Hepatocyte (in vitro differentiated cells): Measurements from ENCODE around the gene TRIM64C. TPM values are rescaled to one million over a fixed set of nuclear protein-coding genes. Genes with fewer than 3 reads are reported as not detected.
"Not testable (repeated sequence)": the region's sequence is repeated elsewhere in the genome, so short reads cannot be mapped to it uniquely, and the experiment has no call there.

Source experiments
- DNase-seq: peaks from one replicate; pipeline ENCODE4 v3.0.0-alpha.2; 2016; ENCODE audit warnings: low spot score
- H2AFZ ChIP-seq: fragments of 200-600 bp; sonication (generic); 2 replicates; pipeline ENCODE4 v1.6.0; 2016; ENCODE audit warnings: antibody characterized with exemption, mild to moderate bottlenecking
- H3K27ac ChIP-seq: fragments of 200-600 bp; sonication (generic); 2 replicates; pipeline ENCODE4 v1.5.1; 2016; ENCODE audit warnings: mild to moderate bottlenecking
- H3K27me3 ChIP-seq: fragments of 200-600 bp; sonication (generic); 2 replicates; pipeline ENCODE4 v1.6.1; 2016
- H3K36me3 ChIP-seq: fragments of 200-600 bp; sonication (generic); replicated peaks from 2 replicates; pipeline ENCODE4 v1.5.1; 2016; ENCODE audit warnings: low read depth; ENCODE audit not compliant: insufficient read depth
- H3K4me1 ChIP-seq: fragments of 200-600 bp; sonication (generic); 2 replicates; pipeline ENCODE4 v1.5.1; 2016; ENCODE audit warnings: mild to moderate bottlenecking, moderate library complexity; ENCODE audit not compliant: insufficient read depth
- H3K4me2 ChIP-seq: fragments of 200-600 bp; sonication (generic); 2 replicates; pipeline ENCODE4 v1.6.0; 2016
- H3K4me3 ChIP-seq: fragments of 200-600 bp; sonication (generic); 2 replicates; pipeline ENCODE4 v1.5.1; 2016; ENCODE audit warnings: mild to moderate bottlenecking
- H3K79me2 ChIP-seq: fragments of 200-600 bp; sonication (generic); 2 replicates; pipeline ENCODE4 v1.6.0; 2017; ENCODE audit warnings: mild to moderate bottlenecking
- H3K9me2 ChIP-seq: fragments of 200-600 bp; sonication (generic); replicated peaks from 2 replicates; pipeline ENCODE4 v1.6.0; 2017; ENCODE audit warnings: mild to moderate bottlenecking; ENCODE audit not compliant: insufficient read depth
- H3K9me3 ChIP-seq: fragments of 200-600 bp; sonication (generic); 2 replicates; pipeline ENCODE4 v1.5.1; 2016; ENCODE audit warnings: low read depth, mild to moderate bottlenecking
- H4K20me1 ChIP-seq: fragments of 200-600 bp; sonication (generic); 2 replicates; pipeline ENCODE4 v1.6.0; 2016; ENCODE audit warnings: mild to moderate bottlenecking; ENCODE audit not compliant: insufficient read depth, poor library complexity, severe bottlenecking
- WGBS: methylation state at CpG from one replicate; pipeline ENCODE4 v1.1.6; 2016; ENCODE audit warnings: low lambda C conversion rate; ENCODE audit errors: missing lambda C conversion rate; 5-methylcytosine and 5-hydroxymethylcytosine counted together
- polyA plus RNA-seq: library from polyadenylated mRNA; unstranded; fragments of >200 nt; fragmentation: Nextera tagmentation; extraction: Ambion mirVana; gene quantifications from 2 replicates; pipeline ENCODE4 v1.2.1, GENCODE V29; 2016
- small RNA-seq: library from RNA; depleted of rRNA; stranded (forward); fragments of <200 nt; gene quantifications from one replicate; pipeline ENCODE3, GENCODE V24; 2014
- total RNA-seq: library from RNA; depleted of rRNA; stranded (reverse); fragments of >200 nt; gene quantifications from 2 replicates; pipeline ENCODE4 v1.2.3, GENCODE V29; 2014

TRIM64C gene, protein sequence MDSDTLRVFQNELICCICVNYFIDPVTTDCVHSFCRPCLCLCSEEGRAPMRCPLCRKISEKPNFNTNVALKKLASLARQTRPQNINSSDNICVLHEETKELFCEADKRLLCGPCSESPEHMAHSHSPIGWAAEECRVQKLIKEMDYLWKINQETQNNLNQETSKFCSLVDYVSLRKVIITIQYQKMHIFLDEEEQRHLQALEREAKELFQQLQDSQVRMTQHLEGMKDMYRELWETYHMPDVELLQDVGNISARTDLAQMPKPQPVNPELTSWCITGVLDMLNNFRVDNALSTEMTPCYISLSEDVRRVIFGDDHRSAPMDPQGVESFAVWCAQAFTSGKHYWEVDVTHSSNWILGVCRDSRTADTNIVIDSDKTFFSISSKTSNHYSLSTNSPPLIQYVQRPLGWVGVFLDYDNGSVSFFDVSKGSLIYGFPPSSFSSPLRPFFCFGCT
- total RNA-seq (not detected in 2 replicates), polyA plus RNA-seq (not detected in 2 replicates)

DNA sequence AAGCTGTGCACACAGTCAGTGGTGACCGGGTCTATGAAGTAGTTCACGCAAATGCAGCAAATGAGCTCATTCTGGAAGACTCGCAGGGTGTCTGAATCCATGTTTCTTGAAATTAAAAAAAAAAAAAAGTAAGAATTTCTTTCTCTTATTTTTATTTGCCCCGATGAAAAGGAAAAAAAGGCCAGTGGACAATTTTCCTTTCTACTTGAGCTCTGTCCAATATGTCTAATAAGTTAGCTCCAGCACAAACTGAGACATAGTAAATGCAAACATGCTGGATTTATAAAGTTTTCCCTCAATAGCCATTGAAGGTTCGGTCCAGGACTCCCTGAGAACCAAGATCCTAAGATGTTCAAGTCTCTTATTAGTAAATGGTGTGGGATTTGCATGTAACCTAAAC is at the start of gene TRIM64C:
Gene TRIM64C (minus strand): TSS at position 101 of the 400 bp plus-strand sequence. CDS start 0 bp downstream, at position 101.
- 56% methylated on average over 5 of the region's 5 CpGs for WGBS
- H3K27me3 ChIP-seq, H3K4me3 ChIP-seq, DNase-seq, H3K4me2 ChIP-seq, H3K36me3 ChIP-seq, H3K27ac ChIP-seq, H2AFZ ChIP-seq, H3K79me2 ChIP-seq, H3K4me1 ChIP-seq, H3K9me3 ChIP-seq, H3K9me2 ChIP-seq, H4K20me1 ChIP-seq: not testable (repeated sequence)

DNA sequence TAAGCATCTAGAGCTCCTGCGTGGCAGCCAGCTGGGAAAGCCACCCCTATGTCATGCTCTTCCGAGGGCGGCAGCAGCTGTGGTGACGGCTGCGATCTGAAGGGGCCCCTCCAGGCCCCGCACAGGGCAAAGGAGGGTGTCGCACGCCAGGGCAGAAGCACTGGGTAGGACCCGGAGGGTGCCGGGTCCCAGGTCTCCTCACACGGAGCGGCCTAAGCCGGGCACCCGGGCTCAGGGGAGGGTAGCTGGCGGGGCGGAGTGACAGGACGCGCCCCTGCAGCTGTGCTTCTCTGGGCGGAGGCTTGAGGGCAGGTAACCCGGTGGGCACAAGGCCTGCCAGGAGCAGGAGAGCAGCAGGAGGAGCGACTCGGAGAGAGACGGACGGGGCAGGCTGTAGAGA is 43.4 kb upstream of the TRIM64C start:
- not testable (repeated sequence) for DNase-seq, H3K9me2 ChIP-seq, H3K4me2 ChIP-seq, H3K79me2 ChIP-seq, H3K4me1 ChIP-seq, H3K9me3 ChIP-seq, H2AFZ ChIP-seq, H3K36me3 ChIP-seq, H3K27ac ChIP-seq, H4K20me1 ChIP-seq, H3K27me3 ChIP-seq, H3K4me3 ChIP-seq
- WGBS, result 85% methylated on average over 20 of the region's 24 CpGs

DNA sequence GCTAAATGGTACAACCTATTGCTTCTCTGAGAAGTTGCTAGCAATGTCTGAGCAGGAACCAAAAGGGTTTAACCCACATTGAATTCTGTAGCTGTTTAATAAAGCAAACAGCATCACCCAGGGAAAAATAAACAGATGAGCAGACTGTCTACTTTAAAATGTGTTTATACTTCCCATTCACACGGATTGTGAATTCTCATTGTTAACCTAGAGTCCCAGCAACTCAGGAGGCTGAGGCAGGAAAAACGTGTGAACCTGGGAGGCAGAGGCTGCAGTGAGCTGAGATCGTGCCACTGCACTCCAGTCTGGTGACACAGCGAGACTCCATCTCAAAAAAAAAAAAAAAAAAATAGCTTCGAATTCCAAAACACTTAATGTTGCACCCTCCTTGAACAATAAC is 11.0 kb upstream of the TRIM64C start:
- not testable (repeated sequence) for H3K27me3 ChIP-seq, H3K27ac ChIP-seq, H3K4me2 ChIP-seq, H3K9me3 ChIP-seq, H4K20me1 ChIP-seq, H3K4me3 ChIP-seq, DNase-seq, H3K36me3 ChIP-seq, H2AFZ ChIP-seq, H3K9me2 ChIP-seq, H3K4me1 ChIP-seq, H3K79me2 ChIP-seq
- 44% methylated on average over 5 of the region's 5 CpGs for WGBS

DNA sequence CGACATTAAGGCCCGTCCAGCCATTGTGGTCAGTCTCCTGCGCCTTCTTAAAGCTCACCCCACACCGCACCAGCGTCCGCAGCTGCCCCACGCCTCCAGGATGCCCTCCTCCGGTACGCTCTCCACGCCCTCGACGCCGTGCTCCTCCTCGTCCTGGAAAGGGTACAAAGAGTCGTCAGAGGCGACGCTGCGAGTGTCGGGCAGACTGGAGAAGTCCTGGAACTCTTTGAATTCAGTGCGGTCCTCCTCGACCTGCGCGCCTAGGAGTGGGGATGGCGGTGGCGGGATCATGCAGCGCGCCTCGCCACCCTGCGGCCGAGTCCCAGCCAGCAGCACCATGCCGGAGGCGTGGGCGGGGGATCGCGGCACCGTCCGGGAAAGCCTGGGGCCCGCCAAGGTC is 9.1 kb downstream of the TRIM64C start:
- not testable (repeated sequence) for H2AFZ ChIP-seq
- 92% methylated on average over 30 of the region's 38 CpGs for WGBS

DNA sequence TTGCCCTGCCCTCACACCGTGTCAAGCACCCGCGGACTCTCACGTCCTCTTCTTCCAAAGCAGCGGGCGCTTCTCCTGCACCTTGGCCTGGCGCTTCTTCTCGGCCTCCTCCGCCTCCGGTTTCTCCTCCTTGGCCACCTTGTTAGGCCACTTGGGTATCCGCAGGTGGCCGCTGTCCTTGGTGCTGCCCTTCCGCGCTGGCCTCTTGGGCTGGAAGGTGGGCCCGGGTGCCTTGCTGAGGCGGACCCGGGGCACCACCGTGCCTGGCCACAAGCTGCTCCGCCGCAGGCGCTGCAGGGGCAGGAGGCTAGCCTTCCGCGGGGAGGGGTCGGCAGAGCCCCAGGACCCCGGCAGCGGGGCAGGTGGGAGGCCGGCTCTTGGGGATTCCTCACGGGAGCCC is 10.7 kb downstream of the TRIM64C start:
- WGBS, result 96% methylated on average over 17 of the region's 28 CpGs
- not testable (repeated sequence) for H3K27me3 ChIP-seq, H2AFZ ChIP-seq, H3K27ac ChIP-seq, H3K4me2 ChIP-seq, H3K4me3 ChIP-seq, H4K20me1 ChIP-seq, H3K36me3 ChIP-seq, DNase-seq, H3K79me2 ChIP-seq, H3K9me3 ChIP-seq, H3K4me1 ChIP-seq, H3K9me2 ChIP-seq

More for the DNA sequence above, 9.1 kb downstream of the TRIM64C start:
- H3K4me1 ChIP-seq, H3K4me2 ChIP-seq, H3K36me3 ChIP-seq, H3K27ac ChIP-seq, H3K79me2 ChIP-seq, DNase-seq, H3K27me3 ChIP-seq, H3K9me2 ChIP-seq, H3K4me3 ChIP-seq, H4K20me1 ChIP-seq, H3K9me3 ChIP-seq: not testable (repeated sequence)

DNA sequence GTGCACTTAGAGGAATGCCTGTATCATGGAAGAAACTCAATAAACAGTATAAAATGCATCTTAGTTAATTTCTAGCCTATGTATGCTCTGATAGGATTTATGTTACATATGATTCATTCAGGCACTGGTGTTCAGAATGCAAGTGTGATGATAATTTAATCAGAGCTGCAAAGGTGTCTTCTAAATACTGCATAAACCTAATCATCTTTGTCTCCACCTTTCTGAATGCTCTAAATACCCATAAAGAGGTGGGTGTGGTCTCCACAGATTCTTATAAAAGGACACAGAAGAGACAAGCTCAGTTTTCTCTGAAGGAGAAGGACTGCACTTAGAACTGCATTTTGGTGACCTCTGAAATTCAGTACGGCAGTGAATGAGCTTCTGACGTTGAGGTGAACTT is 30.4 kb downstream of the TRIM64C start, which contains the start of gene TRIM49B:
Gene TRIM49B (plus strand): TSS at position 301 of the 400 bp plus-strand sequence. CDS start 2,777 bp downstream, outside the sequence.
- DNase-seq, H3K9me2 ChIP-seq, H4K20me1 ChIP-seq, H3K27me3 ChIP-seq, H3K36me3 ChIP-seq, H3K4me1 ChIP-seq, H3K79me2 ChIP-seq, H3K4me3 ChIP-seq, H3K4me2 ChIP-seq, H3K9me3 ChIP-seq, H2AFZ ChIP-seq, H3K27ac ChIP-seq: not testable (repeated sequence)
- WGBS, result 28% methylated on average over 2 of the region's 2 CpGs

Small RNAs within 50 kb of the gene (small RNA-seq; reads per million reads assigned to genes)
- gene AC084851.1, result not detected

Other genes starting within 250 kb of the TRIM64C start
- not detected in 2 replicates for gene TRIM51G, start 75.2 kb downstream of the TRIM64C start, total RNA-seq
- not detected in 2 replicates for gene TRIM51G, start 75.2 kb downstream of the TRIM64C start, polyA plus RNA-seq
- gene TRIM49B, start 30.3 kb downstream of the TRIM64C start, total RNA-seq, result not detected in 2 replicates
- not detected in 2 replicates for gene TRIM49B, start 30.3 kb downstream of the TRIM64C start, polyA plus RNA-seq
- gene FOLH1, start 149.5 kb upstream of the TRIM64C start, total RNA-seq, result not detected in 2 replicates
- not detected in 2 replicates for gene FOLH1, start 149.5 kb upstream of the TRIM64C start, polyA plus RNA-seq